HEK293T (cell line): ENCODE results near the gene CTNNB1.

Source experiments
- ARNT ChIP-seq: fragments of 450-650 bp; IDR thresholded peaks from 2 replicates; pipeline ENCODE4 v1.6.1; 2017; ENCODE audit warnings: mild to moderate bottlenecking
- BHLHE40 ChIP-seq: fragments of 450-650 bp; IDR thresholded peaks from 2 replicates; pipeline ENCODE4 v1.6.1; 2016; ENCODE audit warnings: mild to moderate bottlenecking, moderate library complexity, borderline replicate concordance
- CTBP1 ChIP-seq: fragments of 450-650 bp; IDR thresholded peaks from 2 replicates; pipeline ENCODE4 v1.6.1; 2016; ENCODE audit warnings: borderline replicate concordance
- FOXK2 ChIP-seq: fragments of 450-650 bp; IDR thresholded peaks from 2 replicates; pipeline ENCODE4 v1.6.1; 2016; ENCODE audit warnings: mild to moderate bottlenecking
- FOXM1 ChIP-seq: fragments of 450-650 bp; IDR thresholded peaks from 2 replicates; pipeline ENCODE4 v1.6.1; 2017; ENCODE audit warnings: mild to moderate bottlenecking, borderline replicate concordance
- HDGF ChIP-seq: fragments of 450-650 bp; IDR thresholded peaks from 2 replicates; pipeline ENCODE4 v1.6.1; 2017; ENCODE audit warnings: antibody characterized with exemption, borderline replicate concordance
- NFRKB ChIP-seq: fragments of 450-650 bp; IDR thresholded peaks from 2 replicates; pipeline ENCODE4 v1.6.1; 2016; ENCODE audit warnings: mild to moderate bottlenecking, moderate library complexity
- SP1 ChIP-seq: fragments of 450-650 bp; IDR thresholded peaks from 2 replicates; pipeline ENCODE4 v1.6.1; 2017
- SUZ12 ChIP-seq: fragments of 450-650 bp; IDR thresholded peaks from 2 replicates; pipeline ENCODE4 v1.6.1; 2016; ENCODE audit warnings: mild to moderate bottlenecking
- TARDBP ChIP-seq: fragments of 450-650 bp; IDR thresholded peaks from 2 replicates; pipeline ENCODE4 v1.6.1; 2016
- ZNF384 ChIP-seq: fragments of 450-650 bp; IDR thresholded peaks from 2 replicates; pipeline ENCODE4 v1.6.1; 2016

DNA sequence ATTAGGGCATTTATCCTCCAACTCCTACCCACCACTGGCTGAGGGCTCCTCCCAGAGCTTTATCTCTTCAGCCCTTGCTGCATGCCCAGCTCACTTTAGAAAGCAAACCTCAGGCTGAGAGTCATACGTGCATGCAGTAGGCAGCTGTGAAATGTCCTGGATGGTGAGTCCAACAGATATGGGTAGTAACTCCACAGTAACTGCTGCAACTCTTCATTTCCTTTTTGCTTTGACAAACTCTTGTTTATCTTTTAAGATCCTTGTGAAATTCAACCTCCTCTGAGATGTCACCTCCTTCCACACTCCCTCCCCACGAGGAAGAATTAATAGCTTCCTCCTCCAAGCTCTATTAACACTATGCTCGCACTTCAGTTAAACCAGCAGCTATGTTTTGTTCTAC lies 35.9 kb upstream of the CTNNB1 start:
- TF ChIP-seq HDGF (no peak), BHLHE40 (no peak), ZNF384 (no peak), ARNT (no peak), FOXK2 (no peak), FOXM1 (no peak), TARDBP (no peak), CTBP1 (no peak), SP1 (no peak), NFRKB (no peak), SUZ12 (no peak)
